Stimulated activated naive B cell treated with anti-CD40 and anti-IgM and Interleukin-4, amounts not matched to agents 10 μg/mL and 1 μg/mL and 100 μg/mL, for 72 hours (primary cell): ENCODE data around the gene LEMD1.

Experiments used
- ATAC-seq, 2 donors: fragments of 150-1000 bp; cut with Tn5 transposase; replicated peaks; 2 replicates each; pipeline ENCODE4 v1.10.0; 2021; ENCODE audit warnings: moderate library complexity in 1 of 2
- DNase-seq: peaks from one replicate; pipeline ENCODE4 v3.0.0; 2021
- H3K27ac Mint-ChIP-seq: one replicate; pipeline ENCODE4 v1.8.0; 2022; ENCODE audit warnings: mild to moderate bottlenecking, mixed read lengths
- H3K27me3 Mint-ChIP-seq, 2 donors: one replicate each; pipeline ENCODE4 v1.8.0; 2022; ENCODE audit warnings: mixed read lengths in 2 of 2
- H3K36me3 Mint-ChIP-seq, 2 donors: one replicate each; pipeline ENCODE4 v1.8.0; 2022; ENCODE audit warnings: mixed read lengths in 2 of 2, mild to moderate bottlenecking in 1 of 2
- H3K4me1 Mint-ChIP-seq, 2 donors: one replicate each; pipeline ENCODE4 v1.8.0; 2022; ENCODE audit warnings: mixed read lengths in 2 of 2, mild to moderate bottlenecking in 1 of 2
- H3K4me3 Mint-ChIP-seq, 2 donors: one replicate each; pipeline ENCODE4 v1.8.0; 2022; ENCODE audit warnings: mild to moderate bottlenecking in 2 of 2, mixed read lengths in 2 of 2, moderate library complexity in 1 of 2
- H3K9me3 Mint-ChIP-seq, 2 donors: one replicate each; pipeline ENCODE4 v1.8.0; 2022; ENCODE audit warnings: mixed read lengths in 2 of 2, mild to moderate bottlenecking in 1 of 2

Gene LEMD1

DNA sequence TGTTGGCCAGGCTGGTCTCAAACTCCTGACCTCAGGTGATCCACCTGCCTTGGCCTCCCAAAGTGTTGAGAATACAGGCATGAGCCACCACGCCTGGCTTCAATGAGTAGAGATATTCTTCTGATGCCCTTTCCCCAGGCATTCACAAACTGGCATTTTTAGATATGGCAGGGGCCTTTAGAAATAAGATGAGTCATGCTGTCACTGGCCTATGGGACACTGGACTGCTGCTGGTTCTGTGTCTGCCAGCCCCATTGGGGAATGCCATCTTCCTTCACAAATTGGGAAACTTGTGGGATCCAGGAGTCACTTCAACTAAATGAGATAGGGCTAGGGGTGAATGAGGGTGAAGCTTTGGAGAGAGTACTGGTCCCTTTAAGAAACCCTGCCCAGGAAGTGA, 81.2 kb downstream of the LEMD1 start:
- no peak overlapping the region for H3K4me3 Mint-ChIP-seq
- ATAC-seq: no peak
- peak overlapping the region; percentile 42 for H3K27ac Mint-ChIP-seq
- H3K36me3 Mint-ChIP-seq: no peaks in the 10 kb centered on the region
- no peak for DNase-seq
- H3K9me3 Mint-ChIP-seq: no peaks in the 10 kb centered on the region
- H3K27me3 Mint-ChIP-seq: peaks cover 15 to 22% of the 10 kb centered on the region in 2 donors
- H3K4me1 Mint-ChIP-seq: peaks cover 35 to 61% of the 10 kb centered on the region in 2 donors

DNA sequence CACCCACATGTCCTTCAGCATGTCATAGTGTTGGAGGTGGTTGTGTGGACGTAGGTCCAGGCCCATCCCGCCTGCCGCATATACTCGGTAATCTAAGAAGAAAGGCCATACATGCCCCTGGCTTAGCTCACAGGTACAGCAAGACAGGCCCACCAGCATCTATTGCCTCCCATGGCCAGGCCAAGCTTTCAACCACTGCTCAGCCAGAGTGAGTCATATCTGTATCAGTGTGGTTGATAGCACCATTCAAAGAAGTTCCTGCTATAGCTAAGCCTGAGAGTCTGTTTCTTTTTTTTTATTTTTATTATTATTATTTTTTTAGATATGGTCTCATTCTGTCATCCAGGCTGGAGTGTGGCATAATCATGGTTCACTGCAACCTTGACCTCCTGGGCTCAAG, 82.1 kb downstream of the LEMD1 start:
- no peak overlapping the region for H3K4me3 Mint-ChIP-seq
- H3K4me1 Mint-ChIP-seq: peaks cover 35 to 59% of the 10 kb centered on the region in 2 donors
- H3K27ac Mint-ChIP-seq: no peak overlapping the region
- H3K36me3 Mint-ChIP-seq: no peaks in the 10 kb centered on the region
- no peaks in the 10 kb centered on the region for H3K9me3 Mint-ChIP-seq
- peaks cover 13 to 19% of the 10 kb centered on the region in 2 donors for H3K27me3 Mint-ChIP-seq
- DNase-seq (peak; percentile 54), ATAC-seq (peak; percentile 89 to 91)

DNA sequence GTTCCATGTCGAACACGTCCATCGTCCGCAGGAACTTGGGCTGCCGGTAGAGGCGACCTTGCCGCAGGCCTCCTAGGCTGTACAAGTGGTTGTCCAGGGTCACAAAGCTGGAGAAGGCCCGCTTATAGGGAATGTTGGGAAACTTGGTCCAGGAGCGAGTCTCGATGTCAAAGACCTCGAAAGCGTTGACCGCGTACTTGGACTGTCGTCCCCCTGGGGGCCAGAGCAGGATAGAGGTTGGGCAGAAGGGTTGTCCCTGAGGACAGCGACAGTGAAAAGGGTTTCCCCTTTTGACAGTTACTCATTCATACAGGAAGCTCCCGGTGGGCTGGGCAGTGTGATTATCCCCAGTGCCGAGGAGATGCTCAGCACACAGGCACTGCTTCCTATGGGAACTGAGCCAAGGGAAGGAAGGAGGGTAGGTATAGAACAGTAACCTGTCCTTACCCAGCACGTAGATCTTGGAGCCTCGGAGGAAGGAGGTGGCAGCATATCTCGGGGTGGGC, 82.6 kb downstream of the LEMD1 start:
- Mint-ChIP-seq H3K4me1 (peaks cover 30 to 54% of the 10 kb centered on the region in 2 donors), H3K9me3 (no peaks in the 10 kb centered on the region), H3K36me3 (no peaks in the 10 kb centered on the region), H3K4me3 (no peak overlapping the region), H3K27ac (no peak overlapping the region), H3K27me3 (peaks cover 8 to 14% of the 10 kb centered on the region in 2 donors)
- ATAC-seq (peak; percentile 10 to 34), DNase-seq (no peak)

DNA sequence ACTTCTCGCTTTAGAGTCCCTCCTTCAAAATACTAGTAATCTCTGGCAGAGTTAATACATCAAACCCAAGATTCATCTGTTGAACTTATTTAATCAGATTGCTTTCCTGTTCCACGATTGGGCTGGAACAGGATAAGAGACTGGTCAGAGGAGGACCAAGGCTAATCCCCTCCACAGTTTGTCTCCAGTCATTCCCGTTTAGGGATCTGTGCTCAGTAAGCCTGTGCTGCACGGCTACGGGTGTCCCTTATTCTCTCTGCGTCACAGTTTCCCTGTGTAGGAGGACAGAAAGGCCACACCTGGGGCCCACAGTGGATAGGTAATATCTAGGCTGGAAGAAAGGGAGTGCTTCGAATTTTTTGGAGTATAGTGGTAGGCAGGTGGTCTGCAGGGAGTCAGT, 83.8 kb downstream of the LEMD1 start:
- Mint-ChIP-seq H3K36me3 (no peaks in the 10 kb centered on the region), H3K27ac (no peak overlapping the region), H3K4me3 (no peak overlapping the region), H3K27me3 (peaks cover 6 to 15% of the 10 kb centered on the region in 2 donors), H3K9me3 (no peaks in the 10 kb centered on the region), H3K4me1 (peaks cover 25 to 46% of the 10 kb centered on the region in 2 donors)
- ATAC-seq: no peak
- no peak for DNase-seq

DNA sequence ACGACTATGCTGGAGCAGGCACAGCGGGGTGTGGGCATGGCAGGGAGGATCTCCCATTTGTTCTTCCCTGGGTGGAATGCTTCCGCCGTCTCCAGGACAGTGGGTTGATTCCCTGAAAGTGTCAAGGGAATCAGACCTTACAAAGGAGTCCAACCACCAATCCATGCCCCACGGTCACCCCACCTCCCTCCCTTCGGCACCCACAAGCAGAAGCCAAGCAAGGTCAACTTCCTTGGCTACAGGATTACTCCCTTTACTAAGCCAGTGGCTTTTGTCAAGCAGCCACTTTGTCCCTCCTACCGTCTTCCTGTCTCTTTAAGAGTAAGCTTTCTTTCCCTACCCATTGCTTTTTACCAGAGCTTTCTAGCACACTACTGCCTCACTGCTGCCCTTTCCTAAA, 84.4 kb downstream of the LEMD1 start:
- H3K9me3 Mint-ChIP-seq: no peaks in the 10 kb centered on the region
- peaks cover 22 to 41% of the 10 kb centered on the region in 2 donors for H3K4me1 Mint-ChIP-seq
- H3K27me3 Mint-ChIP-seq: peaks cover 2 to 10% of the 10 kb centered on the region in 2 donors
- ATAC-seq (no peak), DNase-seq (no peak)
- H3K36me3 Mint-ChIP-seq: no peaks in the 10 kb centered on the region
- no peak overlapping the region for H3K4me3 Mint-ChIP-seq
- H3K27ac Mint-ChIP-seq: no peak overlapping the region

DNA sequence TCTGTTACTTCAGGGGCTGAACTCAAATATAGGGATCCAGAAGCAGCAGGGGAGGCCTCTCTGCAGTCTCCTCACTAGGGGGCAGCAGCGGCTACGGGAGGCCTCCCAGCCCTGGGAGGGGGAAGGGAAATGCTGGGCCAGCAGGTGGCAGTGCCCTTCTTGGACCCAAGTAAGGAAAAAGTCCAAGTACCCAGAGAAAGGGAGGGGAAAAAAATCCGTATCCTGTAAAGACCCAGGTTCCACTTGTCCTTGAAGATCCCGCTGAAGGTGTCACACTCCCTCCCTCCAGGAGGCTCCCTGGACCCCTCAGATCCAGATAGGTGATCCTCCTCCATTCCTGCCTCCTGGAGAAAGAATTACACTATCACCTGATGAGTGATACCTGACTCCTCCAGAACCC, 86.2 kb downstream of the LEMD1 start:
- peak; percentile 70 to 75 for ATAC-seq
- Mint-ChIP-seq H3K27ac (no peak overlapping the region), H3K36me3 (no peaks in the 10 kb centered on the region), H3K9me3 (no peaks in the 10 kb centered on the region), H3K4me1 (peaks cover 21 to 29% of the 10 kb centered on the region in 2 donors), H3K4me3 (no peak overlapping the region), H3K27me3 (peaks cover 0 to 8% of the 10 kb centered on the region in 2 donors)
- DNase-seq: peak; percentile 68

DNA sequence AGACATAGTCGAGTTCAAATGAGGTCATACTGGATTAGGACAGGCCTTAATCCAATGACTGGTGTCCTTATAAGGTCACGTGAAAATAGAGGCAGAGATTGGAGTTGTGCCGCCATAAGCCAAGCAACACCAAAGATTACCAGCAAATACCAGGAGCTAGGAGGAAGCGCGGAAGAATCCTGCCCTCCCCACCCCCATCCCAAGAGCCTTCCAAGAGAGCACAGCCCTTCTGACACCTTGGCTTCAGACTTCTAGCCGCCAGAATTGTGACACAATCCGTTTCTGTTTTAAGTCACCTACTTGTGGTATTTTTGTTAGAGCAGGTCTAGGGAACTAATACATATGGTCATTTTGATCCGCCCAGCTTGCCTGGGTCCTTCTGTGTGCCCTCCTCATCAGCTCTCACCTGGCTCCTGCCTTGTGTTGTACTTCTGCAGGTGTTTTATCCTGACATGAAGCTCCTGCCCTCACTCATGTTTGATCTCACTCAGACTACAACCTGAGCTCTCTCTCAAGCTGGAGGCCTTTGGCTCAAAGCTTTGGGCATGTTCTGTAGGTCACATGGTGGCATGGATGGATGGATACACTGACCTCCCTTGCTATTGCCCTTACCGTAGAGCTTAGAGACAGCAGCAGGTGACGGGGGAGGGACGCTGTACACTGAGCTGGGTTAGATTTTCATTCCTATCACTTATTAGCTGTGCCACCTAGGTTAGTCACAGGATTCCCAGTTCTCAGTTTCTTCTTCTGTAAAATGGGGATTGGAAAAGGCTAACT, 89.7 kb downstream of the LEMD1 start:
- H3K27ac Mint-ChIP-seq: no peak overlapping the region
- H3K9me3 Mint-ChIP-seq: no peaks in the 10 kb centered on the region
- peaks cover 0 to 4% of the 10 kb centered on the region in 2 donors for H3K4me1 Mint-ChIP-seq
- no peak for DNase-seq
- no peak overlapping the region for H3K4me3 Mint-ChIP-seq
- no peaks in the 10 kb centered on the region for H3K36me3 Mint-ChIP-seq
- H3K27me3 Mint-ChIP-seq: peaks cover under 1 to 14% of the 10 kb centered on the region in 2 donors
- ATAC-seq: no peak
